ENCODE results near the gene FAM120B.

Gene FAM120B

GRCh38 chr6:170355661-170356060 is 49.1 kb downstream of the FAM120B start:
- DNase-seq (ENCODE audit: low spot score) = no peak

DNA sequence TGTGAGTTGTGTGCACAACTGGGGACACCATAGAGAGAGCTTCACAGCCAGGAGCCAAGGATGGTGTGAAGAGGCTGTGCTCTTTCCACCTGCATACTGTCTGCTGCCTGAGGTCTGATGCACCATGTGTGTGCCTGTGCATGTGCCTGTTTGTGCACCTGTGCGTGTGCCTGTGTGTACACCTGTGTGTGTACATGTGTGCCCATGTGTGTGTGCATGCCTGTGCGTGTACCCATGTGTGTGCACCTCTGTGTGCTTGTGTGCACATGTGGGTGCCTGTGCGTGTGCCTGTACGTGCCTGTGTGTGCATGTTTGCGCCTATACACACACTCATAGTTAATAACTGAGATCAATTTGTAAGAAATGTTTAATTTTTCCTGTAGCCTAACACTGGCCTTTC is 51.3 kb downstream of the FAM120B start:
- no peak for DNase-seq (ENCODE audit: low spot score)

GRCh38 chr6:170358496-170358895 is 51.9 kb downstream of the FAM120B start:
- no peak for DNase-seq (ENCODE audit: low spot score)

DNA sequence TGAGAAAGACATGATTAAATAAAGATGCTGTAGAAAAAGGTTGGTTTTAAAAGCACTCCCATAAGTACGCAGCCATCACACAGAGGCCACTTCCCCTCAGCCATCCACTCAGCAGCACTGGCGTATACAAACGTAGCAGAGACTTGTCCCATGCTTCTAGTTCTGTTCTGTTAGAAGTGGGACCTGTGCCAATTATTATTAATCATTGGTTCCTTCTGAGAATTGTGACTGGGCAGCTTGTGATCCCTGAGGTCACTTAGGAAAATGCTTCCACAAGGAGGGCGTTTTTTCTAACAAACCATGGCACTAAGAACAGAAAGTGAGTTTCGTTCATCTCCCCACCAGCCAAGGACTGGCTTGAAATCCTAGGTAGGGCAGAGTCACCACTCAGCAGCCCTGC is 53.9 kb downstream of the FAM120B start:
- DNase-seq (ENCODE audit: low spot score) = no peak

GRCh38 chr6:170361335-170361734 is 54.8 kb downstream of the FAM120B start:
- no peak for DNase-seq (ENCODE audit: low spot score)

DNA sequence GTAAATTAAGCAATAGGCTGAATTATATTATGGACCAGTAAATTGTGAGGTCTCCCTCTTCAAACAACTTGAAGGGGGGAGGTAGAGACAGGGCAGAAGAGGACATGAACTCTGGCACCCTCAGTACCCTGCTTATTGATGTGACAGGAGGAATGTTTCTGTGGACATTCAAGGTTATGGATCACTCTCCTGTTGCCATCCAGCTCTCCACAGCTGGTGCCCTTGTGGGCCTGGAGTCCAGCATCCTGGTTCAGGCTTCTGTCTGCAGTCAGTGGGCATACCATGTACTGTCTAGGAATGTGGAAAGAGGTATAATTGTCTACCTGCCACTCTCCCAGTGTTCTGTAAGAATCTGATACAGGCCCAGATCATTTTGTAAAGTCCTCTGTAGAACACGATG is 55.6 kb downstream of the FAM120B start:
- no peak for DNase-seq (ENCODE audit: low spot score)

GRCh38 chr6:170363255-170363654 is 56.7 kb downstream of the FAM120B start:
- no peak for DNase-seq (ENCODE audit: low spot score)

GRCh38 chr6:170365121-170365520 is 58.6 kb downstream of the FAM120B start:
- DNase-seq (ENCODE audit: low spot score) = no peak

GRCh38 chr6:170365593-170365992 is 59.0 kb downstream of the FAM120B start:
- no peak for DNase-seq (ENCODE audit: low spot score)

DNA sequence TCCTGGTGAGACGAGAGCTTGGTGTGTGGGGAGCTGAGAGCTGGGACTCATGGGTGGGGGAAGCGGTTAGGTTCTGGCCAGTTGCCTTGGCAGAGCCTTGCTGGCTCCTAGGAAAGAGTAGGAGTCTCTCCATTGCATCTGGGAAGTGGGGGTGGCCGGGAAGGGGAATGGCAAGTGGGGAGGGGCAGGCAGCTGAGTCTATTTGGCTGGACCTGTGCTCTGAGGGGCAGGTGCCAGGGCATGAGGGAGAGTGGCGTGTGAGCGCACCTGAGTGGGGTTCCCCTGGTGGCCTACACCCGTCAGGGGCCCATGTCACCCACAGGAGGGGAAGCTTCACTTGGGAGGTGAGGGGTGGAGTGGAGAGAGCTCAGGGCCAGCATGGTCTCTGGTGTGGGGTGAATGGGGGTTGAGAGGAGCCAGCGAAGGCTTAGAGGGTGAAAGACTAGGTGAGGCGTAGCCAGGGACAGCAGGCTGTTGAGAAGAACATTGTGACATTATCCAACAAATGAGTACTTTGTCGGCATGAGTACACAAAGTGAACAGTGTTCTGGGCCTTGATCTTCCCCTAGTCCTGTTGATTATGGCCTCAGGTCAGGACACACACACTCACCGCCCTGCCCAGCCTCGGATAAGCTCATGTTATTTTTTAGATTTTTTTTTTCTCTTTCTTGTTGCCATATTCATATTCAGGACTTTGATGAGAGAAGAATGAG is 59.8 kb downstream of the FAM120B start:
- no peak for DNase-seq (ENCODE audit: low spot score)

GRCh38 chr6:170367241-170367640 is 60.7 kb downstream of the FAM120B start:
- DNase-seq (ENCODE audit: low spot score) = no peak

- no peak for DNase-seq (ENCODE audit: low spot score)
Observed at GRCh38 chr6:170368544-170368943, 62.0 kb downstream of the FAM120B start.

- DNase-seq (ENCODE audit: low spot score) = no peak
Observed at GRCh38 chr6:170369403-170369802, 62.8 kb downstream of the FAM120B start.

GRCh38 chr6:170370416-170370815 is 63.9 kb downstream of the FAM120B start:
- no peak for DNase-seq (ENCODE audit: low spot score)

GRCh38 chr6:170371080-170371479 is 64.5 kb downstream of the FAM120B start:
- no peak for DNase-seq (ENCODE audit: low spot score)

- peak; percentile 76 for DNase-seq (ENCODE audit: low spot score)
Observed at GRCh38 chr6:170371588-170371987, 65.0 kb downstream of the FAM120B start.

DNA sequence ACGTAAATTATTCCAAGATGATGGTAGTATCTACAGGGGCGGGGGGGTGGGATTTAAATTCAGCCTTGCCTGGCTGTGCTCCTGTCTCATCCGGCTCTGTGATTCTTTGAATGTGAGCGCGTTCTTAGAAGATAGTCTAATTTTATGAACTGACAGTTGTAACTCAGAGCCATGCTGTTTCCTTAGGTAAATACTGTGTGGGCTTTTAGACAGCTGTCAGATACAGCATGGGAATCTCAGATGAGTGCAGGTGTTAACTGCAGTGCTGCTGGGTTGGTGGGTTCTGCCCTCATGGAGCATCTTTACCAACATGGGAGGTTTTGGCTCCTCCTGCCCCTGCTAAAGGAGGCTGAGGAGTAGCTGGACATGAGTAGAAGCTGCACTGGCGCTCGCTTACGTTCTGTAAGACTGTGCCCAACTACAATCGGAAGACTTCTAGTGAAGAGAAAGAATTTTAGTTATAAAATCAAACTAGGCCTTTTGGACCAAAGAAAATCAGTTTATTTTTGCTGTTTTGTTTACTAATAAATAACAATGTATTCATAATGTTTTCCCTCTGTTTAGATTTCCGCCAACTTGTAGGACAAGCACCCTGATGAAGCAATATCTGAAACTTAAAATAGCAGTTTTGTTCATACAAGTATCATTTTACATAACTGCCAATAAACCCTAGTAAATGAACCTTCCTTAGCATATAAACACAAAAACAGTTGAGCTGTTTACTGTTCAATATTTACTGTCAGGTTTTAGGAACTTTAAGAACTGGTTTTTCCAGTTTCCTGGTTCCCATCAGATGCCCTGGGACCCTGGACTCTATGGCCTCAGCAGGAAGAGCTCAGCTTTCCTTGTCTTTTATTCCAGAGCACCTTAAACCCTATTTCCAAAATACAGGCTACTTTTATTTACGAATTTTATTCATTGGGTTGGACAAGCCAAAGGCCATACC is 66.1 kb downstream of the FAM120B start:
- DNase-seq (ENCODE audit: low spot score) = no peak

GRCh38 chr6:170374571-170375444 is 68.2 kb downstream of the FAM120B start:
- DNase-seq (ENCODE audit: low spot score) = no peak

GRCh38 chr6:170375661-170376060 is 69.1 kb downstream of the FAM120B start:
- no peak for DNase-seq (ENCODE audit: low spot score)

DNA sequence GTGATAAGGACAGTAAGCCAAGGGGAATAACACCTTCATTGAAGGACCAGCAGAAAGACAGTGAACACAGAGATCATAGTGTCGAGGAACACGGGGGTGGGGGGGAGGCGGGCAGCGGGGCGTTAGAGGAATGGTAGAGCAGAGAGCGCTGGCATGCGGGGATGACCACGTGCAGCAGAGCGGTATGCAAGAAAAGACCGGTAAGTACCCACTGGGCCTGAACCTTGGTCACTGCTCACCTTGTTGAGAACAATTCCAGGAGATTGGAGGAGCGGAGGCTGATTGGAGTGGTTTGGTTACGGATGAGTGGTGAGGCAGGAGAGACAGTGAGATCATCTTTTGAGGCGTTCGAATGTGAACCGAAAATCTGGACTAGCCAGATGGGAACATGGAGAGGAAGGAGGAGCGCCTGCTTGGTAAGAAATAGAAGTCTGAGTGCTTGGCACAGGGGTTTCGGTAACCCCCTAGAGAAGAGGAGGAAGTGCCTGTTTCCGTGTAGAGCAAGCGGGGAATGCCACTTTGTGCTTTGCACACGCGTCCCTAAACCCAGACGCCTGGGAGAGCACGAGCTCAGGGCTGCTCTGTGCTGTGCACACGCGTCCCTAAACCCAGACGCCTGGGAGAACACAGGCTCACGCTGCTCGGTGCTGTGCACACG is 70.0 kb downstream of the FAM120B start:
- DNase-seq (ENCODE audit: low spot score) = no peak

DNA sequence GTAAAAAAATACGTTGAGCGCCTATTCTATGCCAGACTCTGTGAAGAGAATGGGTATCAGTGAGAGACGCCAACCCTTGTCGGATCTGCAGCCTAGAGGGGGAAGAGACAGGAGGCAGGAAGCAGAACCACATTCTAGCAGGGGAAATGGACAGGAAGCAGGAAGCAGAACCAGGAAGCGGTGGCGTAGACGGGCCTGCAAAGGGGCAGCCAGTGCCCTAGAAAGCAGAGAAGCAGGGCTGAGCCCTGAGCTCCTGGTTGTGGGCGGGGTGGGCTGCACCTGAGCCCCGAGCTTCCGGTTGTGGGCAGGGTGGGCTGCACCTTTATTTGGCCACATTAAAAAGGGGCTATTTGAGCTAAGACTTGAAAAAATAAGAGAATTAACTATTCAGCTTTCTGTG is 71.9 kb downstream of the FAM120B start:
- DNase-seq (ENCODE audit: low spot score) = no peak

GRCh38 chr6:170381562-170381961 is 75.0 kb downstream of the FAM120B start:
- no peak for DNase-seq (ENCODE audit: low spot score)
